LNCaP clone FGC (cell line): Measurements from ENCODE around the gene VDAC1.
A peak's percentile ranks its signal among the peaks of the same experiment; 100 is the strongest.

ENCODE experiments used
- DNase-seq: peaks from one replicate; pipeline ENCODE4 v3.0.0-alpha.2; 2011; ENCODE audit warnings: low read depth
- H3K4me3 ChIP-seq: 2 replicates; pipeline ENCODE4 v1.5.1; 2011; ENCODE audit warnings: mild to moderate bottlenecking, low read depth, low read length, control low read depth
- CTCF ChIP-seq: IDR thresholded peaks from 2 replicates; pipeline ENCODE4 v1.5.1; 2012; ENCODE audit warnings: mild to moderate bottlenecking; ENCODE audit not compliant: control insufficient read depth, insufficient read depth; ENCODE audit errors: extremely low read depth

The VDAC1 gene

GRCh38 chr5:133990396-133990795 is 14.4 kb downstream of the VDAC1 start:
- no peak for TF ChIP-seq CTCF

DNA sequence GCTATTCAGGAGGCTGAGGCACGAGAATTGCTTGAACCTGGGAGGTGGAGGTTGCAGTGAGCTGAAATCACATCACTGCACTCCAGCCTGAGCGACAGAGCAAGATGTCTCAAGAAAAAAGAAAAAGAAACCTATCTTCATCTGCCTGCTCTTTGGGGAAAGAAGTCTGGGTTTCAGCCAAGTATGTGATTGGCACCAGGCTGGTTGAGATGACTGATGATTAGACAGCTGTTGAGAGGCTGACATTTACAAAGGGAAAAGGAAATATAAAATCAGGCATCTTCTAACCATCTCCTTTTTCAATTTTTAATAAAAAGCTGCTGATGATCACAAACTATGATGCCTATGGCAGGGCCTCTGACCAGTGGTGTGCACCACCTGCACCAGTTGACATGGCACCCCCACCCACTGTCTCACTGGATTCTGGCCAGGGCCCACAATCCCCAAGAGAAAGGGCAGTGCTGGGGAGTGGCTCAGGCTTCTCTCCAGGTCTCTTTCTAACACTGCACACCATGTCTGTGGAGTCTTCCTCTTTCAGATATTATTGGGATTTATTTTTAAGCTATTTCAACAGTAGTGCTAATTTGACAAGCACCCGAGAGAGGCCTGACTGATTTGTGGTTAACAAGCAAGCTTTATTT is 19.1 kb downstream of the VDAC1 start:
- DNase-seq: no peak
- no peak overlapping the region for H3K4me3 ChIP-seq
- TF ChIP-seq CTCF: no peak

More at GRCh38 chr5:133990396-133990795, 14.4 kb downstream of the VDAC1 start:
- DNase-seq: no peak
- no peak overlapping the region for H3K4me3 ChIP-seq

DNA sequence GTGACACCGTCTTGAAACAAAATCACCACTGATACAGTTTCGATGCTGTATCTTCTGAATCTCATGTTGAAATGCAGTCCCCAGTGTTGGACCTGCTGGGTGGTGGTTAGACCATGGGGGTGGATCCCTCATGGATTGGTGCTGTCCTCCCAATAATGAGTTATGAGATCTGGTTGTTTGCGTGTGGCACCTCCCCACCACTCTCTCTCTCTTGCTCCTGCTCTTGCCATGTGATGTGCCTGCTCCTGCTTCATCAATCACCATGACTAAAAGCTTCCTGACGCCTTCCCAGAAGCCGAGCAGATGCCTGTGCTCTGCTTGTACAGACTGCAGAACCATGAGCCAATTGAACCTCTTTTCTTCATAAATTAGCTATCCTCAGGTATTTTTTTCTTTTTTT is 21.1 kb downstream of the VDAC1 start:
- no peak for DNase-seq
- H3K4me3 ChIP-seq: no peak overlapping the region
- no peak for TF ChIP-seq CTCF

DNA sequence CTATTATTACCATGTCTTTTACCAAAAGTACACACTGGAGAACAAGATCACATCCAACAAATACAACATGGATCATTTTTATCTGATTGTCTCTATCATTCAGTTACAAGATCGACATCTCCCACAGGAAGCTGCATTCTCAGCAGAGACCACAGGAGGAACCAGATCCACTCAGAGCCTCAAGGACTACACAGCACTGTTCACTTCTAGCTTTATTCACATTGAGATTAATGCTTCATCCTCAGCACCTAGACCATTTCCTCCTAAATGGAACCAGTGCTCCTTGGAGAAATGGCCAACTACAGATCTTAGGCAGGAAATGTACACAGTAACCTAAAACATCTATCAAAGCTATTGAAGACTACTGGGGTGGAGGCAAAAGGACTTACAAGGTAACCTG is 23.1 kb downstream of the VDAC1 start:
- no peak for TF ChIP-seq CTCF
- peak; percentile 42 for DNase-seq
- no peak overlapping the region for H3K4me3 ChIP-seq

DNA sequence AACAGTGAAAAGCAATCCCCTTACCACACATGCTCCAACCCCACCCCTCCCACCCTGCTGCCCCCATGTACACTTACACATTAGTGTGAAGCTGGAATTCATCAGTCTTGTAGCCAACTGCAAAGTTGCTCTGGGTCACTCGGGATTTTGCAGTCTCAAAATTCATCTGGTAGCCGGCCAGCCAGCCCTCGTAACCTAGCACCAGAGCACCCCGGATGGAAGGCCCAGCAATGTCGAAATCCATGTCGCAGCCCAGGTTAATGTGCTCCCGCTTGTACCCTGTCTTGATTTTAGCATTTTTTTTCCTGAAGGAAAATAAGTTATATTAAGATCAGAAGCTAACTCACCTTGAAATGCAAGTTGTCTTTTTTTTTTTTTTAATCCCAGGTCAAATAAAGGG is 24.1 kb downstream of the VDAC1 start:
- DNase-seq: no peak
- no peak for TF ChIP-seq CTCF
- no peak overlapping the region for H3K4me3 ChIP-seq

- no peak overlapping the region for H3K4me3 ChIP-seq
- TF ChIP-seq CTCF: no peak
- DNase-seq: no peak
Observed at GRCh38 chr5:133978943-133979342, 25.8 kb downstream of the VDAC1 start.

GRCh38 chr5:133977858-133978257 is 26.9 kb downstream of the VDAC1 start:
- no peak for DNase-seq
- no peak for TF ChIP-seq CTCF
- no peak overlapping the region for H3K4me3 ChIP-seq
